H54 (cell line): ENCODE data around the gene LDLRAD3.

Source experiments
- DNase-seq: peaks from one replicate; pipeline ENCODE4 v3.0.0; 2011; ENCODE audit warnings: low spot score, mixed read lengths; ENCODE audit not compliant: insufficient read length
- FAIRE-seq: peaks from 3 replicates; lab custom pipeline; 2011; peaks lifted over from hg19 to GRCh38; lab: Jason Lieb, UNC
- POLR2A ChIP-seq: IDR thresholded peaks from 2 replicates; pipeline ENCODE4 v1.6.1; 2011; ENCODE audit warnings: low read depth, mild to moderate bottlenecking, low read length

LDLRAD3 gene

DNA sequence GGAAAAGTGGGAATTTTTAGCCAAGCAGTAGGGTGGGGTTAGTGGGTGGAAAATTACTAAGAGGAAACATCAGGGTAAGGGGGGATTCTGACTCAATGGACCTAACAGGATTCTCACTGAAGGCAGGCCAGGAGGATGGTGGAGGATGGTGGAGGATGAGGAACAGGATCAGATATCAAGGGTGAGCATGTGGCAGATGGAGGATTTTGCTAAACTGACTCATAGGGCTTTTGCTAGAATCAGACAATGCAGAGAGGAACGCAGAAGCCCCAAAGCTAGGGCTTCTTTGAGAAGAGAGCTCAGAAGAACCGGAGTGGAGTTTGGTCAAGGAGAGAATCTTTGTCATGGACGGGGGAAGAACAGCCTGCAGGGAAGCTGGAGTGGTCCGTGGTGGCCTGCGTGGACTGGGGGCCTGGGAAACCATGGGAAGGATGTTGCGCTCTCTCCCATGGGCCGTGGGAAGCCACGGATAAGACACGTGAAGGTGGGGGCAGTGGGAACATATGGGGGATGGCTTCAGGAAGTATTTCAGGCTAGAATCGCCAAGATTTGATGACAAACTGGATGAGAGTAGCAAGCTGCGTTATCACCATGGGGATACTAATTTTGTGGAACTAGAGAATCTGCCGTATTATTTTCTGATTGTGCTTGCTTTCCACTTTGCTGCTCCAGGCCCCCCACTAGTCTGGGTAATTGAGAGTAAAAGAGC lies 165.2 kb downstream of the LDLRAD3 start:
- FAIRE-seq (no peak), DNase-seq (no peak)
- TF ChIP-seq POLR2A, result no peak

DNA sequence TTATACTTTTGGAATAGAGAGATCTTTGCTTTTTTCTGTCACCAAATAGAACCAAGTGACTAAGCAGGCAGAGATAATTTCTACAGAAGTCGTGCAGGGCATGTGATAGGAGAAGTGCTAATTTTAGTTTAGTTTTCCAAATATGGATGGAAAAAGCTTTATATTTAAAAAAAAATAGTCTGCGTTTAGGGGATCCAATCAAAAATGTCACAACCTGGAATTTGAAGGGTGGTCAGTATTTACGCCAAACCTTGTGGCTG lies 165.7 kb downstream of the LDLRAD3 start:
- no peak for TF ChIP-seq POLR2A
- FAIRE-seq, result no peak
- no peak for DNase-seq

- no peak for FAIRE-seq
- no peak for DNase-seq
- no peak for TF ChIP-seq POLR2A
These were observed 166.2 kb downstream of the LDLRAD3 start for GRCh38 chr11:36109850-36110606.

DNA sequence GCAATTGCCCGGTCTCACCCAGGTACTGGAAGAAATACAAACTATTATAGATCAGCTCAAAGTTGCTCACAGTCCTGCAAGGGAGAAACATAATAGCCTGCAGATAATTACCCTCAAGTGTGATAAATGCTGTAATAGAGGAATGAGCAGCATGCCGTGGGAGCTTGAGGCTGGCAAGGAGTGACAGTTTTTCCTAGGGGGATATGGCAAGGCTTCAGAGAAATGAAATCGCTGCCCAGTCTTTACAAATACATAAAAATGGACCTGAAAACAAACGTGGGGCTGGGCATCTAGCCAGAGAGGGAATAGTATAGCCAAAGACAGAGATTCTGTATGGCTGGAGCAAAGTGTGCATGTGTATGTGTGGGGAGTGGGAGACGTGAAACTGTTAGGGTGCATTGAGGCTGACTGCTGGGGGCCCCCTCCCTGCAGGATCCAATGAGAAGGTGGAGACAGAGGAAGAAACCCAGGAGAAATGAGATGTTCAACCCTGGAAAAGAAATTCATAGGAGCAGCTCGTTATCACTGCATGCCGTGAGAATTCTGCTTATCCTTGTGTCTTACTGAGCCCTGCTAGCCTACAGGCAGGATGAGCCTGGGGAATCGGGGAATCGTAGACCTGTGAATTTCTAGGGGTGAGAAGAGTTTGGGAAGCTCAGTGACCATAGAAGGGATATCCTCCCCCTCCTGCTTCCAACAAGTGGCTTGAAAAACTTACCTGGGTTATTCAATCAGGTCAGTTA lies 167.0 kb downstream of the LDLRAD3 start:
- DNase-seq (no peak), FAIRE-seq (no peak)
- TF ChIP-seq POLR2A, result no peak

GRCh38 chr11:36114095-36114494 lies 170.2 kb downstream of the LDLRAD3 start:
- TF ChIP-seq POLR2A, result no peak
- FAIRE-seq (no peak), DNase-seq (no peak)

DNA sequence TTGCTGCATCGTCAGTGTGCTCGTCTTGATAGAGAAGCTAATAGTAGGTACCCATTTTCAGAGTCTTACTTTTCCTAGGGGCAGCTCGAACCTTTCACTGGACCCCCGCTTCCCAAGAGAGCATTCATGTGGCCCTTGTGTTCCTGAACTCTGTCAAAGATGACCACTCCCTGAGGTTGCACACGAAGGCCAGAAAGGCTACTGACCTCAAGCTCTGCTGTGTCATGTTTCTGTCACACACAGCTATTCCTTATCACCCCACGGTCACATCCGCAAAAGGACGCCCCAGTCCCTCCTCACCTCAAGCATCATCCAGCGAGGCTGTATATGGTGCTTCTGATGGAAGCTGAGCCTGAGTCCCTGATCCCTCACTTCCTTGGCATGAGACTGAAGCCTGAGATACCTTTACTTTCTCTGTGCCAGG lies 171.5 kb downstream of the LDLRAD3 start:
- no peak for DNase-seq
- no peak for FAIRE-seq
- TF ChIP-seq POLR2A, result no peak

DNA sequence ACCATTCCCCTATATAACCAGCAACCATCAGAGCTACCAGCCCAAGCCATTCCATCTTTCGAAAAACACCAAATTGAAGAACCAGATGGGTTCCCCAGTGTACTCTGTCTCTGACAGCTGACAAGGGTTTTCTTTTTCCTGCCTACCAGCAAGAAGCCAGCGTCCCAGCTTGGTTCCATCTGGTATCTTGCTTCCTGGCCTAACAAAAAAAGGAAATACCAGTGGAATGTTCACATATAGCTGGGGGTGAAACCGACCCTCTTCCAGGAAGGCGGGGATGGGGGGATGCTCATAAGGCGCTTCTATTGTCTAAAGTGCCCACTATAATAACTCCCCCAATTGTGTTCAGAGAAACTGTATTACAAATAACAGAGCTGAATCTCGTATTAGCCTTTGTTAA lies 172.3 kb downstream of the LDLRAD3 start:
- TF ChIP-seq POLR2A, result no peak
- DNase-seq (no peak), FAIRE-seq (no peak)

DNA sequence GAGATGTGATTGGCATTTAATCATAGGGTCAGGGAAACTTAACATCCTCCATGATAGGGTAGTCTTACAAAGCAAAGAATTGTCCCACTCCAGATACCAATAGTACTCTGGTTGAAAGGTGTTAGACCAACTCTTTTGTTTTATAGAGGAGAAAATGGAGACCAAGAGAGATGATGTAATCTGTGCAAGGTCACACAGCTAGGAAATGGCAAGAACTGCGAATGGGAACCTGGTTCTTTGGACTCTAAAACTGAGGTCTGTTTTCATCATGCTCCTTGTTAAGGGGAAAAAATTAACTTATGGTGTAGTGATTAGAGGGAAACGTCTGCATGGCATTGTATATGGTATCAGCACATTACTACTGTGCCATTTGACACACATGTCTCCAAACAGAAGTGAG lies 174.2 kb downstream of the LDLRAD3 start:
- no peak for FAIRE-seq
- DNase-seq, result no peak
- no peak for TF ChIP-seq POLR2A

DNA sequence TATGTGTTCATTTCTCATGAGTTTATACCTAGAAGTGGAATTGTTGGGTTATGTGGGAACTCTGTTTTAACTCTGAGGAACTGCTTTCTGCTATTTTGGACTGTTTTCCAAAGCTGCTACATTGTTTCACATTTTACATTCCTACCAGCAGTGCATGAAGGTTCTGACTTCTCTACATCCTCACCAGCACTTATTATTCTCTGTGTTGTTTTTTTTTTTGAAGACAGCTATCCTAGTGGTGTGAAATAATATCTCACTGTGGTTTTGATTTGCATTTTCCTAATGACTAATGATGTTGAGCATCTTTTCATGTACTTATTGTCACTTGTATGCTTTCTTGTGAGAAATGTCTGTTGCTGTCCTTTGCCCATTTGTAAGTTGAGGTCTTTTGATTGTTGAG lies 175.4 kb downstream of the LDLRAD3 start:
- no peak for DNase-seq
- no peak for FAIRE-seq
- TF ChIP-seq POLR2A, result no peak

- no peak for DNase-seq
- no peak for FAIRE-seq
- TF ChIP-seq POLR2A, result no peak
These were observed 177.2 kb downstream of the LDLRAD3 start for GRCh38 chr11:36121054-36121453.

DNA sequence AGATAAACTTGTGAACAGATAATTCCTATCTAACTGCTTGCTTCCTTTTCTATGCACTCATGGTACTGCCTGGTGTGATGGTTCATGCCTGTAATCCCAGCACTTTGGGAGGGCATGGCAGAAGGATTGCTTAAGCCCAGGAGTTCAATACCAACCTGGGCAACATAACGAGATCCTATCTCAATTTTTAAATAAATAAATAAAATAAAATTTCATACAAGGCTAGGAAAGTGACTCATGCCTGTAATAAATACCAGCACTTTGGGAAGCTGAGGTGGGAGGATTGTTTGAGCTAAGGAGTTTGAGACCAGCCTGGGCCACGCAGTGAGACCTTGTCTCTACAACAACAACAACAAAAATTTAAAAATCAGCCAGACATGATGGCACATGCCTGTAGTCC lies 178.8 kb downstream of the LDLRAD3 start:
- no peak for TF ChIP-seq POLR2A
- FAIRE-seq (no peak), DNase-seq (no peak)

GRCh38 chr11:36123336-36124101 lies 179.7 kb downstream of the LDLRAD3 start:
- no peak for DNase-seq
- no peak for FAIRE-seq
- no peak for TF ChIP-seq POLR2A

GRCh38 chr11:36126678-36127077 lies 182.8 kb downstream of the LDLRAD3 start:
- no peak for FAIRE-seq
- no peak for TF ChIP-seq POLR2A
- no peak for DNase-seq

DNA sequence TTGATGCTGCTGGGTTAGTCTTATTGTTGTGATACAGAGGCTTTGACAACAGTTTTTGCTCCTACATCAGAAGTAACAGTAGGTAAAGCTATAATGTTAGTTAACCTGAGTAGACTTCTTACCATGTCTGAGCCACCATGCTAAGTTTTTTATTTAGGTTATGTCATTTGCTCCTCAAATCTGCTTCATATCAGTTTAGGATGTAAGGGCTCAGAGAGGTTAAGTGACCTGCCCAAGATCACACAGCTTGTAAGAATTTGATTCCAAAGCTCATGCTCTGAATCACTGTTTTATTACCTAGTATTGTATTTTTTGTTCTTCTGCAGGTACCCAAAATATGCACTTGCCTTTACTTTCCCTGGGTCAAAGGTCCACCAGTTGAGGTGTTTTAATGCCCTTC lies 183.7 kb downstream of the LDLRAD3 start:
- no peak for TF ChIP-seq POLR2A
- FAIRE-seq, result no peak

More for the DNA sequence above, 183.7 kb downstream of the LDLRAD3 start:
- DNase-seq, result no peak
